Brain microvascular endothelial cell (primary cell): ENCODE data around the gene CDA.

Experiments
- DNase-seq: peaks from one replicate; pipeline ENCODE4 v3.0.0-alpha.2; 2020
- H3K27ac ChIP-seq: fragments of 250-450 bp; sonication (Bioruptor Pico); 2 replicates; pipeline ENCODE4 v1.5.1; 2020; ENCODE audit warnings: mild to moderate bottlenecking, moderate library complexity
- H3K27me3 ChIP-seq: fragments of 250-450 bp; sonication (Bioruptor Pico); replicated peaks from 2 replicates; pipeline ENCODE4 v1.5.1; 2020; ENCODE audit warnings: mild to moderate bottlenecking
- H3K36me3 ChIP-seq: fragments of 250-450 bp; sonication (Bioruptor Pico); replicated peaks from 2 replicates; pipeline ENCODE4 v1.5.1; 2020; ENCODE audit warnings: mild to moderate bottlenecking
- H3K4me3 ChIP-seq: 2 replicates; pipeline ENCODE4 v1.5.1; 2011; ENCODE audit warnings: low read depth, mild to moderate bottlenecking, control low read depth, low read length, moderate library complexity
- in situ Hi-C: cut with HindIII; loops from 2 replicates; pipeline ENCODE4 v1.10.0; 2017; ENCODE audit warnings: low sequenced_read_pairs, low pct_ligation_motif_present
- TF ChIP-seq, protein P1 (sequence below): IDR thresholded peaks from 2 replicates; pipeline ENCODE4 v1.5.1; 2011; ENCODE audit warnings: low read depth, mild to moderate bottlenecking, moderate library complexity, low read length, control low read depth, inconsistent platforms; ENCODE audit errors: missing control alignments

Gene CDA

DNA sequence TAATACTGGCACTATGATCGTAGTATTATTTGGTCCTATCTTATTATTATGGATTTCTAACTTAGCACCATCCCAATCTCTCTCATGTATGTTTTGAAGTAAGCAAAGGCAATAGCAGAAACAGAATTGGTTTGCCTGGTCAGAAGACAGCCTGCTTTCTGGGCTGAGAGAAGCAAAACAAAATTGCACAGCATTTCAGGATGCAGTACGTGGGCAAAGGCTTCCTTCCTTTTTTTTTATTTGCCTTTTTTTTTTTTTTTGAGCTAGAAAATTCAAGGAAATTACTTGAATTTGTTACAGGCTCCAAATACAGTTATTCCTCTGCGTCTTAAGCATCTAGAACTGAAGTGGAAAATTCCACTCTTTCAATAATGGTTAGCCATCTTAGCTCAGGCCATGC lies 8.8 kb downstream of the CDA start:
- H3K4me3 ChIP-seq, result no peak overlapping the region
- H3K27me3 ChIP-seq, result no peaks in the 10 kb centered on the region
- in situ Hi-C loops, result no loop called here
- no peaks in the 10 kb centered on the region for H3K36me3 ChIP-seq
- TF ChIP-seq, protein P1, sequence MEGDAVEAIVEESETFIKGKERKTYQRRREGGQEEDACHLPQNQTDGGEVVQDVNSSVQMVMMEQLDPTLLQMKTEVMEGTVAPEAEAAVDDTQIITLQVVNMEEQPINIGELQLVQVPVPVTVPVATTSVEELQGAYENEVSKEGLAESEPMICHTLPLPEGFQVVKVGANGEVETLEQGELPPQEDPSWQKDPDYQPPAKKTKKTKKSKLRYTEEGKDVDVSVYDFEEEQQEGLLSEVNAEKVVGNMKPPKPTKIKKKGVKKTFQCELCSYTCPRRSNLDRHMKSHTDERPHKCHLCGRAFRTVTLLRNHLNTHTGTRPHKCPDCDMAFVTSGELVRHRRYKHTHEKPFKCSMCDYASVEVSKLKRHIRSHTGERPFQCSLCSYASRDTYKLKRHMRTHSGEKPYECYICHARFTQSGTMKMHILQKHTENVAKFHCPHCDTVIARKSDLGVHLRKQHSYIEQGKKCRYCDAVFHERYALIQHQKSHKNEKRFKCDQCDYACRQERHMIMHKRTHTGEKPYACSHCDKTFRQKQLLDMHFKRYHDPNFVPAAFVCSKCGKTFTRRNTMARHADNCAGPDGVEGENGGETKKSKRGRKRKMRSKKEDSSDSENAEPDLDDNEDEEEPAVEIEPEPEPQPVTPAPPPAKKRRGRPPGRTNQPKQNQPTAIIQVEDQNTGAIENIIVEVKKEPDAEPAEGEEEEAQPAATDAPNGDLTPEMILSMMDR, result no peak
- no peak for DNase-seq
- no peak overlapping the region for H3K27ac ChIP-seq

DNA sequence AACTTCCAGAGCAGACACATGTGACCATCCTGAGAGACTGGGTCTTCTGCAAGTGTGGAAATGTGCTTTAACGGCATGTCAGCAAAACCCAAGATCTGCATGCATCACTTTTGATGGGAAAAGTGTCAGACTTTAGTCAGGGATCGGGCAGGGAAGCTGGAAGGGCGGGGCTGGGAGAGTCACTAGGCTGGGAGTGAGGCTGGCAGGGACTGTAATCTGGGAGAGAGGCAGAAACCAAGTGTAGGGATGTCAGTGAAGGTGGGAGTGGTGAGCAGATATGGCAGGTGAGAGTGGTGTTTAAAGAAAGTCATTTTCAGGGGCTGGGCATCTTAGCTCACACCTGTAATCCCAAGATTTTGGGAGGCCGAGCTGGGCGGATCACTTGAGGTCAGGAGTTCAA lies 11.3 kb downstream of the CDA start:
- in situ Hi-C loops, result no loop called here
- Histone ChIP-seq H3K4me3 (no peak overlapping the region), H3K36me3 (no peaks in the 10 kb centered on the region), H3K27ac (no peak overlapping the region), H3K27me3 (no peaks in the 10 kb centered on the region)
- DNase-seq, result no peak
- TF ChIP-seq, protein P1, result no peak

DNA sequence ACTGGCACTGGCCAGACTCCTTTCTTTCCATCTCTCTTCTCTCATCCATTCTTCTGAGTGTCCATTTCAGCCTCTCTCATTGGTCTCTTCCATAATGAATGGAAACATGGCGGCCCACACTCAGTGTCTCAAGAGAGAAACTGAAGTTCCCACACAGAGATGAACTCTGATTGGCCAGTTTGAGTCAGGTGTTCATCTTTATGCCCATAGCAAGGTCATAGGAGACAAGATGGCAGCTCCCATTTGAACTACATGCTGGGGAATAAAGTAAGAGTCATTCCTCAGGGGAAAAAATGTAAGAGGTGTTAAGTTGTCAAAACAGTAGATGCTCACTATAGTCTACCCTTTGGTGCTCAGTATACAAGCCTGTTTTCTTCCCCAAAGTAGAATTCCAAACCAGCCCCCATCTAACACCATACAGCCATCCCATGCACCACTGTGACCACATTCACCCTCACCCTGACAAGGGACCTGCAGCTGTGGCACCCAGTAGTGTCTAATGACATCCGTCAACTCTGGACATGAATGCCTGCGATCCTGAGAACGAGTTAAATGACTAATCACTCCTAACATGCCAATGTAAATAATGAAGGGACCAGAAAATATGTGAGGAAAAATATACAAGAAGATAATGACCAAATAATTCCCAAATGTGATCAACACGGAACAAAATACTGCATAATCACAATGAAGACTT lies 12.4 kb downstream of the CDA start:
- in situ Hi-C loops, result no loop called here
- Histone ChIP-seq H3K4me3 (no peak overlapping the region), H3K27me3 (no peaks in the 10 kb centered on the region), H3K27ac (peak overlapping the region; percentile 52), H3K36me3 (no peaks in the 10 kb centered on the region)
- TF ChIP-seq, protein P1, result no peak
- peak; percentile 70 for DNase-seq

DNA sequence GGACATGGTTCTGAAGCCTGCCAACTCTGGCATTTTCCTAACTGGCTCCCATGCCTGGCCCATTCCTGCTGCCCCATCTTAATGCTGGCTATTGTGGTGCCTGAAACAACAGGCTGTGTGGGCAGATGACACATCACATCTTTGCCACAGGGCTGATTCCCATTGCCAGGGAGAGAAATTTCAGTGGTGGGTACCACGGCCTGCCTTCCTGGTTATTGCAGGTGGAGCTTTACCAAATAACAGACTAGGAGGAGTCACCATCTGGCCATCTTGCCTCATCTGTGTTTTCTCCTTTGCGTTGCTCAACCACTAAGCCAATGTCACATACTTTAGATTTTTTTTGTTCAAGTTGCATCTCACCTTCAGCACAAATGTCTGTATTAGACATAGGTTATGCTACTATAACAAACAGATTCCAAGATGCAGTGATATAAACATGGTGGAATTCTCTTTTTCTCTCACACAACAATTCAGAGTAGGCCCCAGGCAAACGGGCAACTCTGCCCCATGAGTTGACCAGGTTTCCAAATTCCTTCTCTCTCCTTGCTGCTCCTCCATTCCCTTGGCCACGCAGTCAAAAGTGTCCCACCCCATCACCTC lies 14.1 kb downstream of the CDA start:
- TF ChIP-seq, protein P1, result no peak

DNA sequence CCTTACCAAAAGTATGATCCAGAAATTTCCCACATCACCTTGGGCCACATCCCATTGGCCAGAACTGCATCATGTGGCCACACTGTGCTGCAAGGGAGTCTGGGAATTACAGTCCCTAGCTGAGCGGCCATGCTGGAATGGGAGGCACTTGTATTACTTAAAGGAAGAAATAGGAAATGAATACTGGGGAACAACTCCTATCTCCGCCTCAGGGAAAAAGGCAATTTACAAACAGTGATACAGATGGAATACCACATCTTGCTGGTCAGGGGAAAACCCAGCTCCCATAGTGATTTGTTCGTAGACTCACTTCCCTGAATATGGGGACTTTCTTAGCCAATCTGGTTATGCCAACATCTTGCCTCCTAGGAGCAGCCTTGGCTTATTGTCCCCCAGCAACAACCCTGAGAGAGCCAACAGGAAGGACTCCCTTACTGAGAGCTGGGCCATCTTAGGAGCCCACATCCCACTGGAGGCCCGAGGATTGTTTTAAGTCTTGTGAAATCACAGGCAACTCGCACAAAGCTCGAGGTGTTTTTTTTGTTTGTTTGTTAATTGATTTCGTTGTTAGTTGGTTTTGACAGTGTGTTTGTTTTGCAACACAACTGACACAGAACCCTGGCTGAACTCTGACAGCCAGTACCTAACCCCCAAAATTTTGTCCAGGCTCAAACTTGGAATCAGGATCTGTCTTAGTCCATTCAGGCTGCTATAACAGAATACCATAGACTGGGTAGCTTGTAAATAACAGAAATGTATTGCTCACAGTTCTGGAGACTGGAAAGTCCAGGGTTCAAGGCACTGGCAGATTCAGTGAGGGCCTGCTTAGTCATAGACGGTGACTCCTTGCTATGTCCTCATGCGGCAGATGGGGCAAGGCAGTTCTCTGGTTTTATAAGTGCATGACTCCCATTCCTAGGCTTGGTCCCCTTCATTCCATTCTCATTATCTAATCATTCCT lies 14.9 kb downstream of the CDA start:
- in situ Hi-C loops, result no loop called here
- Histone ChIP-seq H3K36me3 (no peaks in the 10 kb centered on the region), H3K27ac (peak overlapping the region; percentile 73), H3K27me3 (no peaks in the 10 kb centered on the region), H3K4me3 (no peak overlapping the region)
- peak; percentile 92 for DNase-seq
- TF ChIP-seq, protein P1, result no peak

More for the DNA sequence above, 14.1 kb downstream of the CDA start:
- H3K36me3 ChIP-seq, result no peaks in the 10 kb centered on the region
- DNase-seq, result no peak
- in situ Hi-C loops, result no loop called here
- no peaks in the 10 kb centered on the region for H3K27me3 ChIP-seq
- H3K4me3 ChIP-seq, result no peak overlapping the region
- H3K27ac ChIP-seq, result peak overlapping the region; percentile 73
